ENCODE results near the gene FAM149B1. TPM values are rescaled to one million over a fixed set of nuclear protein-coding genes. Genes with fewer than 3 reads are reported as not detected.

FAM149B1 gene
- total and polyA plus RNA-seq, 3 donors from 2014 or later, result 28.7 to 65.1 (median 42.0) TPM

- H3K36me3 ChIP-seq (ENCODE audit: low read depth, missing control alignments), result no peaks in the 10 kb centered on the region
- no peaks in the 10 kb centered on the region for H3K4me1 ChIP-seq
- TF ChIP-seq POLR2A (IDR thresholded peaks at IDR 0.05), result no peak
- no peak for TF ChIP-seq CTCF (IDR thresholded peaks at IDR 0.05)
- intact Hi-C loops (cut with DNase I; ENCODE audit: low total_unique reads), result no loop called here
- no peak overlapping the region for H3K27ac ChIP-seq
- no peaks in the 10 kb centered on the region for H3K9me3 ChIP-seq
- 91 to 93% methylated on average over 5 of the region's 5 CpGs for WGBS, 2 donors
- H3K4me3 ChIP-seq, result no peak overlapping the region
- DNase-seq, result no peak
- H3K27me3 ChIP-seq, result no peaks in the 10 kb centered on the region
Measured at GRCh38 chr10:73206385-73206784, 38.5 kb downstream of the FAM149B1 start.

GRCh38 chr10:73207883-73208282 lies 40.0 kb downstream of the FAM149B1 start:
- TF ChIP-seq CTCF (IDR thresholded peaks at IDR 0.05), result no peak
- TF ChIP-seq POLR2A (IDR thresholded peaks at IDR 0.05), result no peak
- H3K9me3 ChIP-seq, result no peaks in the 10 kb centered on the region
- no peaks in the 10 kb centered on the region for H3K27me3 ChIP-seq
- no peak overlapping the region for H3K27ac ChIP-seq
- H3K4me1 ChIP-seq, result no peaks in the 10 kb centered on the region
- intact Hi-C loops (cut with DNase I; ENCODE audit: low total_unique reads), result no loop called here
- H3K36me3 ChIP-seq (ENCODE audit: low read depth, missing control alignments), result no peaks in the 10 kb centered on the region
- no peak overlapping the region for H3K4me3 ChIP-seq
- WGBS, 2 donors, result 85 to 88% methylated on average over 2 of the region's 2 CpGs
- DNase-seq, result no peak

GRCh38 chr10:73209705-73210104 lies 41.8 kb downstream of the FAM149B1 start:
- H3K4me3 ChIP-seq, result no peak overlapping the region
- no peaks in the 10 kb centered on the region for H3K9me3 ChIP-seq
- no peaks in the 10 kb centered on the region for H3K36me3 ChIP-seq (ENCODE audit: low read depth, missing control alignments)
- TF ChIP-seq POLR2A (IDR thresholded peaks at IDR 0.05) (no peak), CTCF (IDR thresholded peaks at IDR 0.05) (no peak)
- WGBS, 2 donors, result 79 to 86% methylated on average over 1 of the region's 1 CpG
- no peak for DNase-seq
- intact Hi-C loops (cut with DNase I; ENCODE audit: low total_unique reads), result no loop called here
- no peak overlapping the region for H3K27ac ChIP-seq
- no peaks in the 10 kb centered on the region for H3K27me3 ChIP-seq
- no peaks in the 10 kb centered on the region for H3K4me1 ChIP-seq

DNA sequence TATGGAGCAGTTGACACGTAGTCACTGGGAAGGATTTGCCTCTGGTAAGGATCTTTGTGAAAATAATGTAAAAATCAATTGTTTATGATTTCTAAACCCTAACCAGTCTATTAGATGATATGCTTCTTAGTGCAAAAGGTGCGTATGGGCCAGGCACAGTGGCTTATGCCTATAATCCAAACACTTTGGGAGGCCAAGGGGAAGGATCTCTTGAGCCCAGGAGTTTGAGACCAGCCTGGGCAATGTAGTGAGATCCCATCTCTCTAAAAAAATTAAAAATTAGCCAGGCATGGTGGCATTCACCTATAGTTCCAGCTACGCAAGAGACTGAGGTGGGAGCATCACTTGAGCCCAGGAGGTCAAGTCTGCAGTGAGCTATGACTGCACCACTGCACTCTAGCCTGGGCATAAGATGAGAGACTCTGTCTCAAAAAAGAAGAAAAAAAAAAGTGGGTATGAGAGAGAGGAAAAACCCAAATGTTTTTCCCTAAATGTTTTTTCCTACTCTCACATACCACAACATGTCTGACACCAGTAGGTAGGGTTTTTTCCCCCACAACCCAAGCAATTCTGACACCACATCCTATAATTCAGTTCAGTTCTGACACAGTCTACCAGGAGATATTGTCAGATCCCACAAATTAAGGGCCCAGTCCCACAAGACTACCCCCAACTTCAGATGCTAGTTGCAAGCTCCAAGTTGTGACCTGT lies 42.6 kb downstream of the FAM149B1 start:
- Histone ChIP-seq H3K9me3 (no peaks in the 10 kb centered on the region), H3K4me1 (no peaks in the 10 kb centered on the region), H3K27ac (no peak overlapping the region), H3K27me3 (no peaks in the 10 kb centered on the region), H3K36me3 (ENCODE audit: low read depth, missing control alignments) (no peaks in the 10 kb centered on the region), H3K4me3 (no peak overlapping the region)
- no peak for DNase-seq
- 91 to 96% methylated on average over 3 of the region's 3 CpGs for WGBS, 2 donors
- no peak for TF ChIP-seq CTCF (IDR thresholded peaks at IDR 0.05)
- TF ChIP-seq POLR2A (IDR thresholded peaks at IDR 0.05), result no peak
- intact Hi-C loops (cut with DNase I; ENCODE audit: low total_unique reads), result no loop called here

Measured in testis (tissue), 3 donors.